ENCODE measurements around the gene ZNF692. TPM values are rescaled to one million over a fixed set of nuclear protein-coding genes. Genes with fewer than 3 reads are reported as not detected.

Gene ZNF692
- polyA plus RNA-seq (ENCODE audit: low read depth in 6 of 6), result 10 to 100 TPM in 1 of 6 donors, 1 to 10 TPM in 5; 3.1 to 16.1 (median 8.4) TPM

DNA sequence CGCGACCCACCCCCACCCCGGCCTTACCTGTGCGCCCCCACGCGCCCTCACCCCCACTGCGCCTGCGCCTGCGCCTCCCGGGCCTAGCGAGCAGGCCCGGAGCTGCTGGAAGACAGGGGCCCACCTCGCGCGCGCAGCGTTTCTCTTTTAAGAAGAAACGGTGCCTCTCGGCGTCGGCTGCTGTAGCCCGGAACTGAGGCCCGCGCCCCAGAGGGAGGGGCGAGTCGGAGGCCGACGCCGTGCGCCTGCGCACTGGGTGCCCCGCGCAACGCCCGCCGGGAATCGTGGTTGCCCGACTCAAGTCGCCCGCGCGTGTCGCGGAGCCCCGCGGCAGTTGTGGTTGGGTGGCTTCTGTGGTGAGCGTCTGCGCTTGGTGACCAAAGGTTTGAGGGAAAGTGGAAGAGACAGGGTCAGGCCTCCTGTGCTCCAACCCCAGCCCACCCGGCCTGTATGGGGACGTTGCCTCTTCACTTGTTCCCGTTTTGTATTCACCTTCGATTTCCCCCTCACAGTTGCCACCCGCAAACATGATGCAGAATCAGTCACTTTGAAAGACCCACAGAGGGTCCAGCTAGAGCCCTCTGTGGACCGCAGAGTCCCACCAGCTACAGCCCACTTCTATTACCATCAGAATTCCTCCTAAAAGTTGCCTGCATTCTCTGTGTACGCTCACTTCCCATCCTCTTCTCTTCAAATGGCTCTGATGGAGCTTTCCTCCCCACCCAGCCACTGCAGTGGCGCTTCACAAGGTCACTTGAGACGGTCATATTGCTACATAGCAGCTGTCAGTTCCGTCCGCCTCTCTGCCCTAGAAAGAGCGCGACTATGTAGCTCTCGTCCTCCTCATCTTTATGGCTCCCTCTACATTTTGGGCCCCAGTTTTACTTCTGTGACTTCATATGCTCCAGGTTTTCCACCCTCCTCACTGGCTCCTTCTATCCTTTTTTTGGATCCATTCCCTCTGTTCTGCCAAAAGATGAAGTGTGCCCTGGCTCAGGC is at the start of gene ZNF692:
Gene ZNF692 (minus strand): TSS at position 195 of the 999 bp plus-strand sequence. CDS start 776 bp downstream, outside the sequence.
- H3K27ac Mint-ChIP-seq, result peak within 1 kb of the TSS; percentile 90 to 99 (median 96)

GRCh38 chr1:248906753-248907661 is 48.1 kb upstream of the ZNF692 start:
- Mint-ChIP-seq H3K4me3 (peak overlapping the region; percentile 82 to 99 (median 96)), H3K27ac (peak overlapping the region; percentile 87 to 99 (median 97)), H3K9me3 (no peaks in the 10 kb centered on the region), H3K36me3 (no peaks in the 10 kb centered on the region), H3K4me1 (peaks cover 40 to 54% (median 41%) of the 10 kb centered on the region in 3 donors), H3K27me3 (no peaks in the 10 kb centered on the region)
- DNase-seq (no peak), ATAC-seq (ENCODE audit: low read depth in 2 of 2) (peak; percentile 21 to 29)

More for the DNA sequence above, at the start of gene ZNF692:
- Mint-ChIP-seq H3K27me3 (no peaks in the 10 kb centered on the region), H3K9me3 (no peaks in the 10 kb centered on the region), H3K4me1 (peaks cover 51 to 58% (median 54%) of the 10 kb centered on the region in 3 donors), H3K4me3 (peak within 1 kb of the TSS; percentile 82 to 98 (median 94)), H3K36me3 (no peaks in the 10 kb centered on the region)
- DNase-seq (peak; percentile 98), ATAC-seq (ENCODE audit: low read depth in 2 of 2) (peak; percentile 87)

DNA sequence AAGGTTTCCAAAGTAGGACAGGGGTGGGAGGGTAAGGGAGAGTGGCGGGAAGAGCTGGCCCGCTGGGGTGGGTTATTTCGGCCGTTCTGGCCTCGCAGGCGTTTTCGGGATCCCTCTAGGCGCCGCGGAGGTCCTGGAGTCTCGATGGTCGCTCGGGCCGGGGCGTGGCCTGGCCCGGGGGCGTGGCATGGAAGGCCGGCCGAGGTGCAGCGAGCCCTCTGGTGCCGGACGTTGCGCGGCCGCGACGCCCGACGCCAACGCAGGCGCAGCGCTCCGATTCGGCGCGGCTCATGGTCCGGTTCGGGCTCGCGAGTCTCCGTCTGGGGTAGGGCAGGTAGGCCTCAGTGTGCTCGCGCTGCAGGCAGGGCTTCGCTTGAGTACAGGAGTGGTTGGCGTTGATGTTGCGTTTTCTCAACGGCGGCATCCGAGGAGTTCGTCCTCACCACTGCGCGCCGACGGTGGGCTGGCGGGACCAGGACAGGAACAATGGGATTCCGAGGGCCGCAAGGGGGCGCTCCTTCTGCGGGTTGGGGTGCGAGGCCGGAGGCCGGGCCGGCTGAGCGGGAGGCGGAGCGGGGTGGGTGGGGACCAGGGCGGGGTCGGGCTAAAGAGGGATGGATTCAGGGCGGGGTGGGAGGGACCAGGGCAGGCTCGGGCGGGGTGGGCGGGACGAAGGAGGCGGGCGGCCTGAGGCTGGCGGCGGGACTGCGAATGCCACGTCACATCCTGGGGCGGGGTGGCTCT is 47.3 kb upstream of the ZNF692 start, which contains the start of gene PGBD2:
Gene PGBD2 (plus strand): TSS at position 227 of the 744 bp plus-strand sequence. CDS start 7,628 bp downstream, outside the sequence.
- peak; percentile 79 to 80 for ATAC-seq (ENCODE audit: low read depth in 2 of 2)
- Mint-ChIP-seq H3K36me3 (no peaks in the 10 kb centered on the region), H3K27me3 (no peaks in the 10 kb centered on the region), H3K27ac (peak within 1 kb of the TSS; percentile 87 to 99 (median 98)), H3K9me3 (no peaks in the 10 kb centered on the region), H3K4me1 (peaks cover 40 to 54% (median 41%) of the 10 kb centered on the region in 3 donors), H3K4me3 (peak within 1 kb of the TSS; percentile 82 to 99 (median 98))
- DNase-seq, result peak; percentile 94

GRCh38 chr1:248905662-248906008 is 46.8 kb upstream of the ZNF692 start:
- peaks cover 36 to 50% (median 38%) of the 10 kb centered on the region in 3 donors for H3K4me1 Mint-ChIP-seq
- ATAC-seq (ENCODE audit: low read depth in 2 of 2), result no peak

DNA sequence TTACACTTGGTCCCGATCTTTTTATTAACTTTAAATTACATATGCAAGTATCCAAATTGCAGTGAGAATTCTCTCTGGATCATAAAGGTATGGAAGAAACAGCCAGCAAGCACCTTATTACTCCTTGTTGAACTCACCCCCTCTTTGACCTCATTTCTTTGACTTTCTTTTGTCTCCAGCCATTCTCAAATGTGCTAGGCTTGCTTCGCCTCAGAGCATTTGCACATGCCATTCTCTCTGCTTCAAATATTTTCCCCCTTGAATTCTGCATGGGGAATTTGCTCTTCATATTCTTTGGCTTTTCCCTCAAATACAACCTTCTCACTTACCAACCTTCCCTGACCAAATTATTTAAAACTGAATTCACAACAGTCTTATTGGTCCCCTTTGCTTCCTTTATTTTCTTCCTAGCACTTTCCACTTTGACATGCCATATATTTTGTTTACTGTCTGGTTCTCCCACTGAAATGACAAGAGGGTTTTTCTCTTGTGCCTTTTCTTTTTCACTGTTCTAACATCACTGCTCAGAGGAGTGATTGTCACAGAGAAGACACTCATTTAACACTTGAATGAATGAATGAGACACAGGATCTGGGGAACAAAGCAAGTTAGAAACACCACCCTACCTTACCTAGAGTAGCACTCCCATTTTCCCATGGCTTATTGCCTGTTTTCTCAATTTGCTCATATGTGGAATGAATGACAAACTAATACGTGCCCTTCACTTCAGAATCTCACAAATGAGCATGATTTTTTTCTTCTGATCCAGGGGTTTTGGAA is 45.7 kb upstream of the ZNF692 start:
- no peaks in the 10 kb centered on the region for H3K36me3 Mint-ChIP-seq
- ATAC-seq (ENCODE audit: low read depth in 2 of 2) (no peak), DNase-seq (no peak)
- peaks cover 28 to 42% (median 34%) of the 10 kb centered on the region in 3 donors for H3K4me1 Mint-ChIP-seq
- H3K9me3 Mint-ChIP-seq, result no peaks in the 10 kb centered on the region
- peaks cover 0 to 13% (median 0%) of the 10 kb centered on the region in 3 donors for H3K27me3 Mint-ChIP-seq
- H3K27ac Mint-ChIP-seq, result peak overlapping the region in 2 of 6 donors; percentile 18 to 87
- H3K4me3 Mint-ChIP-seq, result peak overlapping the region in 2 of 8 donors; percentile 30 to 83

More at GRCh38 chr1:248905662-248906008, 46.8 kb upstream of the ZNF692 start:
- H3K27ac Mint-ChIP-seq, result peak overlapping the region; percentile 87 to 99 (median 98)
- DNase-seq, result no peak
- no peaks in the 10 kb centered on the region for H3K9me3 Mint-ChIP-seq
- H3K4me3 Mint-ChIP-seq, result peak overlapping the region; percentile 82 to 99 (median 98)
- H3K27me3 Mint-ChIP-seq, result peaks cover 0 to 4% (median 0%) of the 10 kb centered on the region in 3 donors
- H3K36me3 Mint-ChIP-seq, result no peaks in the 10 kb centered on the region

GRCh38 chr1:248901578-248901977 is 42.7 kb upstream of the ZNF692 start:
- peaks cover 4 to 34% (median 12%) of the 10 kb centered on the region in 3 donors for H3K27me3 Mint-ChIP-seq
- no peak overlapping the region for H3K4me3 Mint-ChIP-seq
- H3K4me1 Mint-ChIP-seq, result peaks cover 2 to 13% (median 11%) of the 10 kb centered on the region in 3 donors
- ATAC-seq (ENCODE audit: low read depth in 2 of 2), result no peak
- no peak for DNase-seq
- peaks cover 0 to 1% (median 0%) of the 10 kb centered on the region in 7 donors for H3K9me3 Mint-ChIP-seq
- H3K36me3 Mint-ChIP-seq, result no peaks in the 10 kb centered on the region
- H3K27ac Mint-ChIP-seq, result no peak overlapping the region

- Mint-ChIP-seq H3K36me3 (no peaks in the 10 kb centered on the region), H3K4me1 (peaks cover 0 to 10% (median 6%) of the 10 kb centered on the region in 3 donors), H3K27me3 (peaks cover 4 to 34% (median 19%) of the 10 kb centered on the region in 3 donors), H3K4me3 (no peak overlapping the region), H3K9me3 (peaks cover 0 to 1% (median 0%) of the 10 kb centered on the region in 7 donors), H3K27ac (no peak overlapping the region)
- DNase-seq (no peak), ATAC-seq (ENCODE audit: low read depth in 2 of 2) (no peak)
Observed at GRCh38 chr1:248900637-248901036, 41.8 kb upstream of the ZNF692 start.

DNA sequence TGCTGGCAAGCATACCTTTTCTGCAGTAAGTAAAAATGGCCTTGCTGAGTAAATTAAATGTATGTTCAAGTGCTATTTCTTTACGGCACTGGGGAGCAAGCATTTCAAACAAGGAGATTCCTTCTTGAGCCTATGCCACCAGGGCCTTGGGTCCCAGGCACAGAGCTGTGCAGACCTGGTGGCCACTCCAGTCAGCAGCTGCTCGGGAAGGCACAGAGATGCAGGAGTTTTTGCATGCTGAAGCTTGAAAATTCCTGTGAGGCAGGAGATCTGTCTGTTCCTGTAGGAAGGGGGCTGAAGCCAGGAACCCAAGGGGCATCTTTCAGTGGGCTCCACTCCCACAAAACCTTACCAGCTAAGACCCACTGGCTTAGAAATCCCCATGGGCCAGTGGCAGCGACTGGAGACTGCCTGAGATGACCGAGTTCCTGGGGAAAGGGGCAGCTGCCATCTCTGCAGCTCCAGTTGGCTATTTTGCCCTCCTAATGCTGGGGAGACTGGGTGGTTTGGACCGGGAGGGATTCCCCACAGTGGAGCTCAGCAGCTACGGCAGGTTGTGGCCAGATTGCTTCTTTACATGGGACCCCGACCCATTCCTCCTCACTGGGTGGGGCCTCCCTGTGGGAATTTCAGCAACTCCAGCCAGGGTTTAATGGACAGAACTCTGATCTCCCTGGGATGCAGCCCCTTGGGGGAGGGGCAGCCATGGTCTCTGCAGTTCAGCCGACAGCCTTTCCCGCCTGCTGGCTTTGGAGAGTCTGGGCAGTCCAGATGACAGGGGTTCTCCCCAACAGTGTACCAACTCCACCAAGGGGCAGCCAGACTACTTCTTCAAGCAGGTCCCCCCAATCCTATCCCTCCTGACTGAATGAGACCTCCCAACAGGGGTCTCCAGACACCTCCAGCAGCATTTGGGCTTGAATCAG is 38.8 kb upstream of the ZNF692 start:
- Mint-ChIP-seq H3K36me3 (no peaks in the 10 kb centered on the region), H3K9me3 (peaks cover 0 to 1% (median 0%) of the 10 kb centered on the region in 7 donors), H3K4me1 (peaks cover 0 to 1% (median 0%) of the 10 kb centered on the region in 3 donors), H3K27me3 (peaks cover 17 to 49% (median 19%) of the 10 kb centered on the region in 3 donors), H3K27ac (no peak overlapping the region), H3K4me3 (no peak overlapping the region)
- ATAC-seq (ENCODE audit: low read depth in 2 of 2) (no peak), DNase-seq (no peak)

GRCh38 chr1:248894837-248895236 is 36.0 kb upstream of the ZNF692 start:
- H3K36me3 Mint-ChIP-seq, result no peaks in the 10 kb centered on the region
- no peak overlapping the region for H3K4me3 Mint-ChIP-seq
- no peak for ATAC-seq (ENCODE audit: low read depth in 2 of 2)
- no peak for DNase-seq
- peaks cover 27 to 48% (median 31%) of the 10 kb centered on the region in 3 donors for H3K27me3 Mint-ChIP-seq
- peaks cover 0 to 1% (median 0%) of the 10 kb centered on the region in 7 donors for H3K9me3 Mint-ChIP-seq
- peaks cover 0 to 8% (median 1%) of the 10 kb centered on the region in 3 donors for H3K4me1 Mint-ChIP-seq
- no peak overlapping the region for H3K27ac Mint-ChIP-seq

DNA sequence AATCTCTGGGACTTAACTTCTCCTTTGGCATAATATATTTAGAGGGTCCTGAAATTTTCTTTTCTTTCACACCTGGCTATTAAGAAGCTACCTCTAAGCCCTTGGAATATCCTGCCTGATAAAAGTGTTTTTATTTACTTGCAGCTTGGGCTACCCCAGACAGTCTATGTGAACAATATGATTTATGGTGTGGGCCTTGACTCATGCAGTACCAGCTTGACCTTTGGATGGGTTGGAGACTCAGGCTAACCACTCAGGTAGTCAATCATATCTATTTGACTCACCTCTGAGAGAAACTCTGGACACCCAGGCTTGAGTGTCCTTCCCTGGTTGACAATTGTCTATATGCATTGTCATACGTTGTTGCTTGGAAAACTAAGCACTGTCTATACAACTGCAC is 33.7 kb upstream of the ZNF692 start:
- Mint-ChIP-seq H3K4me3 (no peak overlapping the region), H3K27ac (no peak overlapping the region), H3K27me3 (peaks cover 19 to 30% (median 27%) of the 10 kb centered on the region in 3 donors), H3K4me1 (peaks cover 0 to 8% (median 1%) of the 10 kb centered on the region in 3 donors), H3K9me3 (no peaks in the 10 kb centered on the region), H3K36me3 (no peaks in the 10 kb centered on the region)
- DNase-seq (no peak), ATAC-seq (ENCODE audit: low read depth in 2 of 2) (no peak)

- Mint-ChIP-seq H3K36me3 (no peaks in the 10 kb centered on the region), H3K4me1 (peaks cover 0 to 8% (median 1%) of the 10 kb centered on the region in 3 donors), H3K9me3 (no peaks in the 10 kb centered on the region), H3K27ac (no peak overlapping the region), H3K27me3 (peaks cover 19 to 24% (median 23%) of the 10 kb centered on the region in 3 donors), H3K4me3 (no peak overlapping the region)
- DNase-seq (no peak), ATAC-seq (ENCODE audit: low read depth in 2 of 2) (no peak)
Observed at GRCh38 chr1:248891758-248892157, 32.9 kb upstream of the ZNF692 start.

All from naive B cell (primary cell).